ENCODE results near the gene RPS27A.

Gene RPS27A

DNA sequence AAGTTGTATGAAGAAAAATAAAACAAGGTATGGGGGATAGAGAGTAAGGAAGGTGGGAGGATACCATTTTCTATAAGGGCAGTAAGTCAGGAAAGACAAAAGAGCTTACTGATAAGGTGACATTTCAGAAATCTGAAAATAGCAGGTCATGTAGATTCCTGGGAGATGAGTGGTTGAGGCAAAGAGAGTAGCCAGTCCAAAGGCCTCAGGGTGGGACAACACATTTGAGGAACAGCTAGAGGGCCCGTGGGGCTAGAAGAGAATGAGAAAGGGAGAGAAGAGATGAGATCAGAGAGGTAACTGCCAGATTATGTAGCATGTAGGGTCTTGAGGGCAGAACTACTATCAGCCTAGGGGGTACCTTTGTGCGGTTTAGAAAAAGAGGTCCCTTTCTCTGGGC is 3.3 kb upstream of the RPS27A start:
- peak overlapping the region; percentile 0 for H3K4me3 Mint-ChIP-seq
- no peaks in the 10 kb centered on the region for H3K27me3 Mint-ChIP-seq (ENCODE audit: low read depth, poor library complexity)
- H3K9me3 Mint-ChIP-seq: no peaks in the 10 kb centered on the region
- peaks cover 33% of the 10 kb centered on the region for H3K36me3 Mint-ChIP-seq (ENCODE audit: low read depth)
- no peak overlapping the region for H3K27ac Mint-ChIP-seq
- no peak for DNase-seq
- H3K4me1 Mint-ChIP-seq: peaks cover 53% of the 10 kb centered on the region
- TF ChIP-seq CTCF (IDR thresholded peaks at IDR 0.05): no peak

DNA sequence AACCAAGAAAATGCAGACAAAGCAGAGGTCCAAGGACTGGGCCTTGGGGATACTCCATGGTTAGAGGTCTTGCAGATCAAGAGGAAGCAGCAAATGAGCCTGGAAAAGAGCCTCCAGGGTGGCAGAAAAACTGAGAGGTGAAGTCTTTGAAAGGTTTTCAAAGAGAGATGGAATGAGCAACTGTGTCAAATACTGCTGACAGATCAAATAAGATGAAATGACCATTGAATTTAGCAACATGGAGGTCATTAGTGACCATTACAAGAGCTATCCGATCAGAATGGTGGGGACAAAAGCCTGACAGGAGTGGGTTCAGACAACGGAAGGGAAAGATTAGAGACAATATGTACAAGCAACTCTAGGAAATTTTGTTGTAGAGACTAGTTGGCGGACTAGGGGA is 1.9 kb upstream of the RPS27A start:
- peak overlapping the region; percentile 31 for H3K27ac Mint-ChIP-seq
- no peaks in the 10 kb centered on the region for H3K27me3 Mint-ChIP-seq (ENCODE audit: low read depth, poor library complexity)
- H3K9me3 Mint-ChIP-seq: no peaks in the 10 kb centered on the region
- peaks cover 55% of the 10 kb centered on the region for H3K4me1 Mint-ChIP-seq
- DNase-seq: no peak
- TF ChIP-seq CTCF (IDR thresholded peaks at IDR 0.05): no peak
- peaks cover 38% of the 10 kb centered on the region for H3K36me3 Mint-ChIP-seq (ENCODE audit: low read depth)
- peak overlapping the region; percentile 98 for H3K4me3 Mint-ChIP-seq

GRCh38 chr2:55231546-55232083 is 873 bp upstream of the RPS27A start:
- Mint-ChIP-seq H3K27me3 (ENCODE audit: low read depth, poor library complexity) (no peaks in the 10 kb centered on the region), H3K9me3 (no peaks in the 10 kb centered on the region), H3K4me3 (peak overlapping the region; percentile 98), H3K27ac (peak overlapping the region; percentile 100), H3K36me3 (ENCODE audit: low read depth) (peaks cover 38% of the 10 kb centered on the region), H3K4me1 (peaks cover 55% of the 10 kb centered on the region)
- TF ChIP-seq CTCF (IDR thresholded peaks at IDR 0.05): no peak
- no peak for DNase-seq

DNA sequence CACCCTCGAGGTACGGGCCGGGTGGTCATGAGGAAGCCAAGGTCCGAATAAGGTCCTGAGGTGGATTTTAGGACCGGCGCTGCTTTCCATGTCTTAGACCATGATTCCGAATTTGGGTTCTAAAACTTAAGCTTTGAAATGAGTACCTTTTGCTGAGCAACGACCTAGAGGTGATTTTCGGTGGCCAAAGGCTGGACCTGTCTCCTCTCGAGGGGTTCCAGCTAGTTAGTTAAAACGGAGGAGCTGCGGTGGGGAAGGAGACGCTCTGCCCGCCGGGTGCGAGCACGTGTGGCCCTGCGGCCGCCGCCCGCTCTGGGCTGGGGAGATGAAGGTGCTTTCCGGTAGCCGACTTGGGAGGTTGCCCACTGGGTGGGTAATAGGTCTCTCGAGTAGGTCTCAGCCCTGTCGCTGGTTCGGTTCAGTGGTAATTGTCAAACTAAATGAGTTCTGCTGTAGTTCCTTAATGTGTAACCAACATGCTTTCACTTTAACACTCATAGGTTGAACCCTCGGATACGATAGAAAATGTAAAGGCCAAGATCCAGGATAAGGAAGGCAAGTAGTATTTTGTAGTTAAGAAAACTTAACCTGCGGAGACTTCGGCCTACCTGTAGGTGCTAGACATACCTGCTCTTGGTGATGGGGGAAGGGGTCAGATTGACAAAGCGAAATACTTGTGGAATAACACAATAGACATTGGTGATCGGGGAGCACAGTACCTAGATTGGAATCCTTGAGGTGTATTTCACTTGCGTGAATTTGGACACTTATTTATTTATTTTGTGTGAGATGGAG is 572 bp downstream of the RPS27A start:
- DNase-seq: peak; percentile 35
- peaks cover 51% of the 10 kb centered on the region for H3K4me1 Mint-ChIP-seq
- no peaks in the 10 kb centered on the region for H3K27me3 Mint-ChIP-seq (ENCODE audit: low read depth, poor library complexity)

DNA sequence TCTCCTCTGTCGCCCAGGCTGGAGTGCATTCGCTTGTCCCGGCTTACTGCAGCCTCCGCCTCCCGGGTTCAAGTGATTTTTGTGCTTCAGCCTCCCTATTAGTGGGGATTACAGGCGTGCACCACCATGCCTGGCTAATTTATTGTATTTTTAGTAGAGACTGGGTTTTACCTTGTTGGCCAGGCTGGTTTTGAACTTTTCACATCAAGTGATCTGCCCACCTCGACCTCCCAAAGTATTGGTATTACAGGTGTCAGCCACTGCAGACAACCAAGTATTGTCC is 1.1 kb downstream of the RPS27A start:
- Mint-ChIP-seq H3K27me3 (ENCODE audit: low read depth, poor library complexity) (no peaks in the 10 kb centered on the region), H3K36me3 (ENCODE audit: low read depth) (peaks cover 37% of the 10 kb centered on the region), H3K9me3 (no peaks in the 10 kb centered on the region), H3K4me3 (peak overlapping the region; percentile 98), H3K27ac (peak overlapping the region; percentile 72), H3K4me1 (peaks cover 48% of the 10 kb centered on the region)
- no peak for DNase-seq
- no peak for TF ChIP-seq CTCF (IDR thresholded peaks at IDR 0.05)

More for the DNA sequence above, 572 bp downstream of the RPS27A start:
- Mint-ChIP-seq H3K9me3 (no peaks in the 10 kb centered on the region), H3K27ac (peak overlapping the region; percentile 100), H3K36me3 (ENCODE audit: low read depth) (peaks cover 36% of the 10 kb centered on the region), H3K4me3 (peak overlapping the region; percentile 98)
- no peak for TF ChIP-seq CTCF (IDR thresholded peaks at IDR 0.05)

All from nephron progenitor cell (in vitro differentiated cells).